B cell (primary cell): Measurements from ENCODE around the gene ZRSR2. TPM values are rescaled to one million over a fixed set of nuclear protein-coding genes. Genes with fewer than 3 reads are reported as not detected.

Experiments used
- ATAC-seq: fragments of 200-7000 bp; cut with Tn5 transposase; one replicate; pipeline ENCODE4 v1.10.0; 2021; ENCODE audit warnings: low read depth, mild to moderate bottlenecking, moderate number of reproducible peaks, moderate library complexity
- CTCF ChIA-PET: fragments of 350-600 bp; sonication (Branson Sonifier 250); formaldehyde crosslinking; loops from one replicate; lab custom pipeline; 2021; ENCODE audit warnings: antibody characterized with exemption, inconsistent platforms; lab: Charles Lee
- POLR2A ChIA-PET: fragments of 350-600 bp; sonication (Branson Sonifier 250); formaldehyde crosslinking; loops from one replicate; lab custom pipeline; 2021; ENCODE audit warnings: antibody characterized with exemption; lab: Charles Lee
- DNase-seq: peaks from one replicate; pipeline ENCODE4 v3.0.0; 2013
- H2AFZ ChIP-seq: 2 replicates; pipeline ENCODE4 v1.6.1; 2012; ENCODE audit warnings: mild to moderate bottlenecking, low read depth, low read length; ENCODE audit not compliant: insufficient read depth, poor library complexity, severe bottlenecking
- H3K27ac ChIP-seq, 2 donors: 1 replicate in 1 of 2; 2 replicates in 1 of 2; pipeline ENCODE4 v1.5.1; 2012 to 2013; ENCODE audit warnings: low read length in 2 of 2, mild to moderate bottlenecking in 2 of 2, moderate library complexity in 1 of 2
- H3K27me3 ChIP-seq, 4 experiments: fragments of 200-600 bp in 1 of 4; sonication (generic) in 1 of 4; replicated peaks in 1 of 4; 1 replicate in 2 of 4; 2 replicates in 2 of 4; pipeline versions ENCODE4 v1.6.1 to v1.7.0; 2013 to 2016; ENCODE audit warnings: low read length in 3 of 4, mild to moderate bottlenecking in 2 of 4, mixed read lengths in 1 of 4, moderate library complexity in 1 of 4; ENCODE audit not compliant: insufficient read depth in 4 of 4, control insufficient read depth in 3 of 4; ENCODE audit errors: control extremely low read depth in 1 of 4
- H3K36me3 ChIP-seq, 2 experiments: replicated peaks in 1 of 2; 1 replicate in 1 of 2; 2 replicates in 1 of 2; pipeline versions ENCODE4 v1.6.1 to v1.7.1; 2013; ENCODE audit warnings: low read length in 1 of 2; ENCODE audit not compliant: insufficient read depth in 2 of 2, control insufficient read depth in 1 of 2; ENCODE audit errors: control extremely low read depth in 1 of 2, extremely low read depth in 1 of 2
- H3K4me1 ChIP-seq, 2 donors: fragments of 200-600 bp in 1 of 2; sonication (generic) in 1 of 2; 1 replicate in 1 of 2; 2 replicates in 1 of 2; pipeline versions ENCODE4 v1.5.1 to v1.6.1; 2013 to 2017; ENCODE audit warnings: low read length in 2 of 2; ENCODE audit not compliant: control insufficient read depth in 2 of 2, insufficient read depth in 2 of 2
- H3K4me2 ChIP-seq: replicated peaks from 2 replicates; pipeline ENCODE3; 2012; ENCODE audit warnings: mild to moderate bottlenecking, low read depth, low read length; ENCODE audit not compliant: poor library complexity, severe bottlenecking
- H3K4me3 ChIP-seq, 5 experiments: fragments of 200-600 bp in 1 of 5; sonication (generic) in 1 of 5; 1 replicate in 3 of 5; 2 replicates in 2 of 5; pipeline versions ENCODE4 v1.5.1 to v1.7.0; 2011 to 2016; ENCODE audit warnings: low read length in 4 of 5, mild to moderate bottlenecking in 4 of 5, low read depth in 2 of 5, control low read depth in 1 of 5, moderate library complexity in 1 of 5; ENCODE audit not compliant: insufficient read depth in 1 of 5; ENCODE audit errors: control extremely low read depth in 1 of 5, extremely low read depth in 1 of 5
- H3K79me2 ChIP-seq: fragments of 200-600 bp; sonication (generic); one replicate; pipeline ENCODE4 v1.6.0; 2016; ENCODE audit warnings: low read length; ENCODE audit not compliant: control insufficient read depth, insufficient read depth
- H3K9ac ChIP-seq: fragments of 200-600 bp; sonication (generic); 2 replicates; pipeline ENCODE4 v1.6.1; 2017; ENCODE audit warnings: mild to moderate bottlenecking, low read length, moderate library complexity
- H3K9me3 ChIP-seq, 3 donors: one replicate each; pipeline versions ENCODE4 v1.6.1 to v1.7.1; 2013; ENCODE audit warnings: low read length in 2 of 3; ENCODE audit not compliant: control insufficient read depth in 2 of 3, insufficient read depth in 1 of 3; ENCODE audit errors: control extremely low read depth in 1 of 3
- H4K20me1 ChIP-seq: 2 replicates; pipeline ENCODE4 v1.6.0; 2012; ENCODE audit warnings: mild to moderate bottlenecking, low read length; ENCODE audit not compliant: insufficient read depth, control insufficient read depth, poor library complexity, severe bottlenecking
- H3K27ac Mint-ChIP-seq: one replicate; pipeline ENCODE4 v1.8.0; 2021; ENCODE audit warnings: mixed read lengths
- H3K27me3 Mint-ChIP-seq: one replicate; pipeline ENCODE4 v1.8.0; 2021; ENCODE audit warnings: mixed read lengths
- H3K4me1 Mint-ChIP-seq: one replicate; pipeline ENCODE4 v1.8.0; 2021; ENCODE audit warnings: mixed read lengths
- H3K4me3 Mint-ChIP-seq: one replicate; pipeline ENCODE4 v1.8.0; 2021; ENCODE audit warnings: mixed read lengths
- H3K9me3 Mint-ChIP-seq: one replicate; pipeline ENCODE4 v1.8.0; 2022; ENCODE audit warnings: mixed read lengths; ENCODE audit not compliant: insufficient read depth
- EZH2 ChIP-seq: IDR thresholded peaks from 2 replicates; pipeline ENCODE4 v1.6.1; 2012; ENCODE audit warnings: borderline replicate concordance, low read depth, mild to moderate bottlenecking, moderate library complexity, low read length; ENCODE audit not compliant: insufficient read depth, poor library complexity, severe bottlenecking
- WGBS: methylation state at CpG from one replicate; pipeline ENCODE4 v1.1.5; 2013; ENCODE audit warnings: missing lambda C conversion rate; ENCODE audit not compliant: insufficient coverage; 5-methylcytosine and 5-hydroxymethylcytosine counted together
- intact Hi-C: fragments of 100-400 bp; cut with micrococcal nuclease; formaldehyde crosslinking; loops from one replicate; pipeline ENCODE4 v1.10.0; 2022
- polyA plus RNA-seq: library from polyadenylated mRNA; depleted of rRNA; stranded (reverse); fragments of >200 nt; gene quantifications from 2 replicates; pipeline ENCODE4 v1.2.3, GENCODE V29; 2012
- total RNA-seq, 2 donors: library from RNA; stranded (reverse); fragments of 120-200 nt in 1 of 2; gene quantifications; 1 replicate in 1 of 2; 2 replicates in 1 of 2; pipeline versions ENCODE4 v1.2.3 to v1.2.4, GENCODE V29; 2013 to 2022
- TF ChIP-seq, protein P1 (sequence below): fragments of 200-600 bp; IDR thresholded peaks from one replicate; pipeline ENCODE4 v1.8.0; 2022; ENCODE audit warnings: antibody characterized with exemption, mild to moderate bottlenecking

Gene ZRSR2
- total and polyA plus RNA-seq, 2 donors (not counting 1 experiment from before 2014, with no cell fraction given) = 27.8 to 28.6 TPM

DNA sequence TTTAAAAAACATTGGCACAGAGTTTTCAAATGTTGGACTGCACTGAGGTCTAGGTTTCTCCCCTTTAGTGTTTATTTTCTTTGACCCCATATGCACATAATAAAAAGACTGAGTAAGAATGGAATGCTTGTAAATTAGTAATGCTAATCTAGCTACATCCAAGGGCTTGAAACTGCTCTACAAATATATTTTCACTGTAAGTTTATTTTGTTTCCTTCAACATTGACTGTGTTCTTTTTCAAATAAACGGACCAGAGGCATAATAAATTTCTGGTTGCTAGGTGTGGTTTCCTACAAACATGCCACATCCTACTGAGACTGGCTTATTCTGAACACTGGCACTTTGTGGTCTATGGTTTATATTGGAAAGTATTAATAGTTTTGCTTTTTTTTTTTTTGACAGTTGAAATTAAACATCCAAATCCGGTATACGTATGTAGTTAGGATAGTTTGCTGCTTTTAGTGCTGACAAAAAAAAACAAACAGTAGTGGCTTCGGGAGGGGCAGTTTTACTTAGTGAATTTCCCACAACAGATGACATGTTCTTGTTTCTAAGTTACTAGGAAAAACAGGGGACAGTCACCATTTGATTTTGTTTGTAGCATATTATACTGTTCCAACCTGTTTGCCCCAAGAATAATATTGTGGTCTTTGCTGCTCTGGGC is 39.0 kb upstream of the ZRSR2 start:
- Histone ChIP-seq H3K4me2 (peak overlapping the region; percentile 68), H2AFZ (no peak overlapping the region), H3K27me3 (no peaks in the 10 kb centered on the region), H4K20me1 (no peaks in the 10 kb centered on the region), H3K4me1 (peaks cover 31 to 39% of the 10 kb centered on the region in 2 donors), H3K36me3 (peaks cover 0 to 3% of the 10 kb centered on the region in 2 experiments), H3K9me3 (no peaks in the 10 kb centered on the region), H3K27ac (peak overlapping the region; percentile 94 to 97), H3K9ac (peak overlapping the region; percentile 59), H3K79me2 (peaks cover 14% of the 10 kb centered on the region), H3K4me3 (peak overlapping the region in 3 of 5 experiments; percentile 3 to 46 (median 21))
- DNase-seq (peak; percentile 72), ATAC-seq (peak; percentile 53)
- Mint-ChIP-seq H3K27ac (peak overlapping the region; percentile 99), H3K27me3 (no peaks in the 10 kb centered on the region), H3K9me3 (no peaks in the 10 kb centered on the region), H3K4me1 (peaks cover 51% of the 10 kb centered on the region), H3K4me3 (peak overlapping the region; percentile 80)
- no CpG with 5 or more reads among the region's 4 CpGs for WGBS
- POLR2A ChIA-PET = interaction anchor here (1.0 to 1.2 kb wide), 2 partner anchors 13 to 39 kb away, joined by 3 to 5 read pairs; partner anchors contain the start of genes CA5B and ZRSR2
- TF ChIP-seq, protein P1, sequence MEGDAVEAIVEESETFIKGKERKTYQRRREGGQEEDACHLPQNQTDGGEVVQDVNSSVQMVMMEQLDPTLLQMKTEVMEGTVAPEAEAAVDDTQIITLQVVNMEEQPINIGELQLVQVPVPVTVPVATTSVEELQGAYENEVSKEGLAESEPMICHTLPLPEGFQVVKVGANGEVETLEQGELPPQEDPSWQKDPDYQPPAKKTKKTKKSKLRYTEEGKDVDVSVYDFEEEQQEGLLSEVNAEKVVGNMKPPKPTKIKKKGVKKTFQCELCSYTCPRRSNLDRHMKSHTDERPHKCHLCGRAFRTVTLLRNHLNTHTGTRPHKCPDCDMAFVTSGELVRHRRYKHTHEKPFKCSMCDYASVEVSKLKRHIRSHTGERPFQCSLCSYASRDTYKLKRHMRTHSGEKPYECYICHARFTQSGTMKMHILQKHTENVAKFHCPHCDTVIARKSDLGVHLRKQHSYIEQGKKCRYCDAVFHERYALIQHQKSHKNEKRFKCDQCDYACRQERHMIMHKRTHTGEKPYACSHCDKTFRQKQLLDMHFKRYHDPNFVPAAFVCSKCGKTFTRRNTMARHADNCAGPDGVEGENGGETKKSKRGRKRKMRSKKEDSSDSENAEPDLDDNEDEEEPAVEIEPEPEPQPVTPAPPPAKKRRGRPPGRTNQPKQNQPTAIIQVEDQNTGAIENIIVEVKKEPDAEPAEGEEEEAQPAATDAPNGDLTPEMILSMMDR = no peak
- TF ChIP-seq EZH2 = no peak
- intact Hi-C loops = loop anchor here (5.0 kb wide), 1 partner anchor 41 kb away; the partner anchor contains the start of gene ZRSR2
- CTCF ChIA-PET = interaction anchor here (1.3 to 7.1 kb wide), 2 partner anchors 9 to 12 kb away, joined by 5 to 28 read pairs; partner anchors contain the start of gene CA5B

DNA sequence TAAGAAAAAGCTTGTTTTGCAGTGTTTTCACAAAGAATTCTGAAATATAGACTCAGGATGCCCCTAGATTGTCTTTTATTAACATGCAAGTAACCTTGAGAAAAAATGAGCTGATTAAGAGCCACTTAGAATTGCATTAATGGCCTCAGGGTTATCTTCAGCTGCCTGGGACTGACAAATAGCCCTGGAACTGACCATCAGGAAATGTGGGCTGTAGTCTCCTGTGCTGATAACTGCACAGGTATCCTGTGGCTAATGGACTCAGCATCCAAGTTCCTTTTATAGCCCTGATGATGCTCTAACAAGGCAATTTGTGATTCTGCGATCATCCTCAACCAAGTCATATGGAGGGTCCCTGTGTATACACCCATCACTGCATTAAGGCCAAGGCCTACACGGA is 35.2 kb upstream of the ZRSR2 start:
- ChIA-PET POLR2A (interaction anchor here (1.6 kb wide), 1 partner anchor 17 kb away, joined by 4 read pairs; the partner anchor contains the start of gene CA5B), CTCF (interaction anchor here (7.1 kb wide), 1 partner anchor 16 kb away, joined by 28 read pairs; the partner anchor contains the start of gene CA5B)
- H4K20me1 ChIP-seq = no peaks in the 10 kb centered on the region
- WGBS = no CpG with 5 or more reads among the region's 2 CpGs
- no peak overlapping the region for H3K4me3 ChIP-seq
- intact Hi-C loops = no loop called here
- peaks cover 10% of the 10 kb centered on the region for H3K79me2 ChIP-seq
- no peak overlapping the region for H3K9ac ChIP-seq
- H3K4me2 ChIP-seq = no peak overlapping the region
- Mint-ChIP-seq H3K4me1 (peaks cover 32% of the 10 kb centered on the region), H3K27ac (no peak overlapping the region), H3K9me3 (no peaks in the 10 kb centered on the region), H3K27me3 (no peaks in the 10 kb centered on the region), H3K4me3 (no peak overlapping the region)
- H3K4me1 ChIP-seq = peaks cover 20 to 27% of the 10 kb centered on the region in 2 donors
- ATAC-seq (no peak), DNase-seq (no peak)
- no peaks in the 10 kb centered on the region for H3K9me3 ChIP-seq
- peaks cover 0 to 3% of the 10 kb centered on the region in 2 experiments for H3K36me3 ChIP-seq
- no peak overlapping the region for H2AFZ ChIP-seq
- H3K27me3 ChIP-seq = no peaks in the 10 kb centered on the region
- TF ChIP-seq, protein P1 = no peak
- no peak overlapping the region for H3K27ac ChIP-seq
